Memory B cell (primary cell): ENCODE data around the gene NIPBL.

Source experiments
- ATAC-seq: fragments of 150-1000 bp; cut with Tn5 transposase; 2 replicates; pipeline ENCODE4 v1.10.0; 2021; ENCODE audit warnings: low read depth, mild to moderate bottlenecking, moderate library complexity
- DNase-seq, 2 donors: peaks; one replicate each; pipeline ENCODE4 v3.0.0; 2022; ENCODE audit warnings: low spot score in 2 of 2
- H3K27ac Mint-ChIP-seq: one replicate; pipeline ENCODE4 v1.8.0; 2022; ENCODE audit warnings: mild to moderate bottlenecking, moderate library complexity, mixed read lengths
- H3K27me3 Mint-ChIP-seq: one replicate; pipeline ENCODE4 v1.8.0; 2022; ENCODE audit warnings: mixed read lengths
- H3K36me3 Mint-ChIP-seq: one replicate; pipeline ENCODE4 v1.8.0; 2022; ENCODE audit warnings: mild to moderate bottlenecking, mixed read lengths
- H3K4me1 Mint-ChIP-seq: one replicate; pipeline ENCODE4 v1.8.0; 2022; ENCODE audit warnings: mixed read lengths
- H3K4me3 Mint-ChIP-seq: one replicate; pipeline ENCODE4 v1.8.0; 2022; ENCODE audit warnings: mild to moderate bottlenecking, moderate library complexity, mixed read lengths
- H3K9me3 Mint-ChIP-seq: one replicate; pipeline ENCODE4 v1.8.0; 2022; ENCODE audit warnings: mixed read lengths

NIPBL gene

DNA sequence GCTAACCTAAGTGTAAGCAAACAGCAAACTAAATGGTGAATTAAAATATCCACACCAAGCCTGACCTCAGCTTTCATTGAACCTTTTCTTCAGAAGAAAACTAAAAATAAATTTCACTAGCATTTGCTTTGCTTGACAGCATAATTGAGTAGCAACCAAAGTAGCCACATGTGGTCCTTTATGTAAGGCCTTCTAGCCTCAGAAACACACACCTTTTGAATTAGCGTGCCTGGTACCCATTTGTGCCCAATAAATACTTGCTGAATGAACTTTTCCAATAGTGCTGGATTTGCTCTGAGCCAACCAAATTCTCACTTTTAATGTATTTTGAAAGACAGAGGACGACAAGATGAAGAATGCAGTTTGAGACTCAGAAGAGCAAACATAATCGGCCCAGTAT, 2.1 kb upstream of the NIPBL start:
- peaks cover 28% of the 10 kb centered on the region for H3K4me1 Mint-ChIP-seq
- H3K4me3 Mint-ChIP-seq = peak overlapping the region; percentile 85
- no peaks in the 10 kb centered on the region for H3K27me3 Mint-ChIP-seq
- H3K27ac Mint-ChIP-seq = peak overlapping the region; percentile 95
- no peaks in the 10 kb centered on the region for H3K9me3 Mint-ChIP-seq
- DNase-seq = no peak
- no peak for ATAC-seq
- H3K36me3 Mint-ChIP-seq = peaks cover 2% of the 10 kb centered on the region

DNA sequence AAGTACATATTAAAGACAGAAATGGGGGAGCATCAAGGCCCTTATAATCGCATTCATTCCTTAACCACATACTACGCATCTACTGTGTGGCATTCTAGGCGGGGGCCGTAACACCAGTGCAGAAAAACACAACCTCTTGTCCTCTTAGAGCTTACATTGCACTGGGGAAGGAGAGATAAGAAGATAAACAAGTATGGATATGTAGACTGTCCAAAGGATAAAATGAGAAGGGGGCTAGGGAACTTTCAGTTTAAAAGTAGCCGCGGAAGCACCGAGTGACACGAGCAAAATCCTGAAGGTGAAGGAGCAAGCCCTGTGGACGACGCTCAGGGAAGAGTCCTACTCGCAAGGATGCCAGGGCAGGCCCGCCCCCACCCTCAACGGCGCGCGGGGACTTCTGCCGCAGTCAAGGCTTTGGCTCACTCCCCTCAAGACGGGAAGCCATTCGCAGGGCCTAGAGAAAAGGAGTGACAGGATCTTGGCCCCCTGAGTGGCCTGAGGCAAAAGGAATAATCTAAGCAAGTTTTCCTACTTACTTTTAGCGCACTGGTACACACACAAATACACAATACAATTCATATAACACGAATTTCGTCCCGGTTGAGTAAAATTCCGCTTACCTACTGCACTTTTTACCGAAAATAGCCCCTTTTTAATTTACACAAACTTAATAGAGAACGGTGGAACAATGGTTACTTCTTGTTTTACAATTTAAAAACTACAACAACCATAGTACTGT, 1.3 kb upstream of the NIPBL start:
- Mint-ChIP-seq H3K27me3 (no peaks in the 10 kb centered on the region), H3K27ac (peak overlapping the region; percentile 95), H3K4me1 (peaks cover 27% of the 10 kb centered on the region), H3K36me3 (peaks cover 2% of the 10 kb centered on the region), H3K4me3 (peak overlapping the region; percentile 85), H3K9me3 (no peaks in the 10 kb centered on the region)
- DNase-seq = peak; percentile 18 to 19
- no peak for ATAC-seq

DNA sequence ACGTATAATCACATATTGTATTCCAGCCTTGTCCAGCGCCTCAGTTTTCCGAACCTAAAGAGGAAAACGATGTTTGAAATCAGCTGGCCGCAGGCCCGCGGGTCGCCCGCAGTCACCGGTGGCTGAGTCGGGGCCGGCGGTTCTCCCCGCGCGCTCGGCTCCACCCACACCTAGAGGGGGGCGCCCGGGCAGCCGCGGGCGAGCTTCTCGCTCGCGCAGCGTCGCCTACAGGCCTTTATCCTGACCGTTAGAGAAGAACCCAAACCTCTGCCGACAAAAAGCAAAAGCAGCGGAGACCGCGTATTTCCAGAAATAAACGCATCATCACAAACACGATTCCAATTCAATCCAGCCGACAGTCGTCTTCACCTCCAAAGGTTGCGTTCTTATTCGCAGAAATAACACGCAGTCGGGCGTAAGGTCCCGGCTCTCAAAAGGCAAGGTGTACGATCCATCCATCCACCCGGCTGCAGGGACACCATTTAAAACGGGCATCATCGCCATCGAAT, 725 bp upstream of the NIPBL start:
- no peaks in the 10 kb centered on the region for H3K36me3 Mint-ChIP-seq
- H3K9me3 Mint-ChIP-seq = no peaks in the 10 kb centered on the region
- DNase-seq (peak; percentile 72 to 74), ATAC-seq (peak; percentile 71)
- peaks cover 26% of the 10 kb centered on the region for H3K4me1 Mint-ChIP-seq
- peak overlapping the region; percentile 95 for H3K27ac Mint-ChIP-seq
- no peaks in the 10 kb centered on the region for H3K27me3 Mint-ChIP-seq
- peak overlapping the region; percentile 85 for H3K4me3 Mint-ChIP-seq

GRCh38 chr5:36876965-36877666, 547 bp downstream of the NIPBL start:
- Mint-ChIP-seq H3K4me3 (peak overlapping the region; percentile 85), H3K27ac (peak overlapping the region; percentile 95), H3K27me3 (no peaks in the 10 kb centered on the region), H3K9me3 (no peaks in the 10 kb centered on the region), H3K36me3 (no peaks in the 10 kb centered on the region), H3K4me1 (peaks cover 30% of the 10 kb centered on the region)
- ATAC-seq (peak; percentile 24), DNase-seq (peak; percentile 58 to 63)

DNA sequence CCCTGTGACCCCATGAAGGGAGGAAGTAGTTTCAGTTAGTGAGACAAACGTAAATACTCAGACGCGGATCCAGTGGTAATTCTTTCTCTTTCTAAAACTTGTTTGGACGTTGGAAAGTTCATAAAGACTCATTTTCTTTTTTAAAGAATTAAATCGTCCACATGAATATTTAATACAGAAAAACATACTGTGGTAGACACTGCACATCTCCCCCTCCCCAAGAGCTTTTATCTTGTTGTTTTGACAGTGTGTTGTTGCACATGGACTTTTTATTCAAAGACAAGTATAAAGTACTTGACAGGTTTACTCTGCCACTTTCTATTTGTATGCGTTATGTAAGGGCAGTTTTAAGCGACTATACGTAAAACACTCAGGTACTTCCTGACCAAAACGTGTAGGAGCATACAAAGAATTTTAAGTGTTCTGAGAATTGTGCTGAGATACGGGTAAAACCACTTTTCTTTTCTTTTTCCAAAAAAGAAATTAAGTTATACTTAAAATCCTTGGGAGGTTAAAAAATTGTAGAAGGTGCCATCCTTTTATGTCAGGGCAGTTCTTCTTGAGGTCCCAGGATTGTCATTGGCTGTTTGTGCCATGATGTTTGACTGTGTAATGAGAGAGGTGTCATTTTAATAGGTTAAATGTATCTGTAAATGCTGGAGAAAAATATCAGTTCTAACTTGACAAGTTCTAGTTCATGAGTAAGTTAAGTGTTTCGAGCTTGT, 1.3 kb downstream of the NIPBL start:
- Mint-ChIP-seq H3K4me3 (peak overlapping the region; percentile 85), H3K4me1 (peaks cover 34% of the 10 kb centered on the region), H3K9me3 (no peaks in the 10 kb centered on the region), H3K27ac (peak overlapping the region; percentile 95), H3K27me3 (no peaks in the 10 kb centered on the region), H3K36me3 (no peaks in the 10 kb centered on the region)
- ATAC-seq (no peak), DNase-seq (peak in 1 of 2 donors; percentile 5)

DNA sequence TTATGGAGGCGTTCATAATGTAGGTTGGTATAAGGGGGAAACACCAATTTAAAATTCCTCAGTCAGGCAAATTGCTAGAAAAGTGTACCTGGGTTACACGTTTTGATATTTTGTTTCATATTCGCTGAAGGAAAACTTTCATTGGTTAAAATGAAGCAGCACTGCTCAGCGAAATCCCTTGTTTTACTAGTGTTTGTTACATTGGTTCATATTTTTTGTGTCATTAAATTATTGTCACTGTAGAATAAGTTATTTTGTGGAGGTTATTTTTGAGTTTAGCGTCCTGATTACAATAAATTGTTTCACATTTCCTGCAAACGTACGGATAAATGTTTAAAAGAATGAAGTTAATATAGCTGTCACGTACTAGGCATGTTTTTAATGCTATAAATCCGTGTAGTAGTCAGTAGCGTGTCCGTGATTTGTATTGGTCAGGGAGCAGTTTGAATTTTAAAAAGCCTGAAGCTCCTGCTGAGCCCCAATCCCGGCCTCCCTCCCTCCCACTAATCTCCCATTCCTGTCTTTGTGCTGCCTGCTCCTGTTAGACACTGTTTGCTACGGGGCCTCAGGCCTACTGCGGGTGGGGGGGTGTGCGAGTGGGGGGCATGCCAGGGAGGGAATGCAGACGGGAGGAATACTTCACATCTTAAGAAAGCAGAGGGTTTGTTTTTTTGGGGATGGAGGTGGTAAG, 2.0 kb downstream of the NIPBL start:
- no peak for ATAC-seq
- H3K36me3 Mint-ChIP-seq = no peaks in the 10 kb centered on the region
- H3K4me3 Mint-ChIP-seq = peak overlapping the region; percentile 85
- DNase-seq = no peak
- H3K4me1 Mint-ChIP-seq = peaks cover 34% of the 10 kb centered on the region
- peak overlapping the region; percentile 95 for H3K27ac Mint-ChIP-seq
- H3K27me3 Mint-ChIP-seq = no peaks in the 10 kb centered on the region
- no peaks in the 10 kb centered on the region for H3K9me3 Mint-ChIP-seq

GRCh38 chr5:36879274-36880033, 2.9 kb downstream of the NIPBL start:
- Mint-ChIP-seq H3K27ac (no peak overlapping the region), H3K4me1 (peaks cover 37% of the 10 kb centered on the region), H3K27me3 (no peaks in the 10 kb centered on the region), H3K4me3 (peak overlapping the region; percentile 85), H3K9me3 (no peaks in the 10 kb centered on the region), H3K36me3 (no peaks in the 10 kb centered on the region)
- ATAC-seq (no peak), DNase-seq (no peak)

DNA sequence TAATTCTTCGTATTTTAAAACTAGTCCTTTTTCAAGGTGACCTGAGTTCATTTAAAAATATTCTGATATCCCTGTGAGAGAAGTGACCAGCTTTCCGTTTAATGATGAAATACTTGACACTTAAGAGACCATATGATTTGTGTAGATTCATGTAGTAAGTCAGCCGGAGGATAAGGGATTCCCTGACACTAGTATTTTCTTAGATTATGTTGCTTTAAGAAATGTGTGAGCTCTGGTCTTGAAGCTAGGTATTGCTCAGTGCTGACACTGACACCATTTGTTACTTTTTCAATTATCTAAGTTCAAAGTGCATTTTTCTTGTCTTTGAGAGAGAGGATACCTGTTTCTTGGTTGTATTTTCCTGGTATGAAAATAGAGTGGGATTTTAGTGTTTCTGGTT, 4.2 kb downstream of the NIPBL start:
- no peak for ATAC-seq
- no peak overlapping the region for H3K4me3 Mint-ChIP-seq
- H3K27ac Mint-ChIP-seq = no peak overlapping the region
- no peak for DNase-seq
- H3K4me1 Mint-ChIP-seq = peaks cover 35% of the 10 kb centered on the region
- no peaks in the 10 kb centered on the region for H3K27me3 Mint-ChIP-seq
- H3K36me3 Mint-ChIP-seq = peaks cover 5% of the 10 kb centered on the region
- H3K9me3 Mint-ChIP-seq = no peaks in the 10 kb centered on the region

DNA sequence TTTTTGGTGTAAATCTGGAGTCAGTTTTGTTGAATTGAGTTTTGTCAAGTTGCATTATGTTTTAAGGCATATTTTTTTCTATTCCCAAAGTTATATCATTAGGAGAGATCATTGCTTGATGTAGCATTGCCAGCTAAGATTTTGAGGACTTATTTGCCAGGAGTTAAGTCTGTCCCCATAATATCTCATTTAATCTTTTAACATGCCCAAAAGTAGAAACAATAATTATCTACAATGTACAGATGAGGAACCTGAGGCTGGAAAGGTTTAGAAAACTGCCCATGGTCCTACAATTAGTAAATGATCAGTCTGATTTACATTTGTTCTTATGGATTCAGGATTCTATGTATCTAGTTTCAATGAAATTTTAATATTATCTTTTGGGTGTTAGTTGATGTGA, 4.7 kb downstream of the NIPBL start:
- DNase-seq (no peak), ATAC-seq (no peak)
- Mint-ChIP-seq H3K4me3 (no peak overlapping the region), H3K27ac (peak overlapping the region; percentile 80), H3K4me1 (peaks cover 39% of the 10 kb centered on the region), H3K27me3 (no peaks in the 10 kb centered on the region), H3K36me3 (peaks cover 6% of the 10 kb centered on the region), H3K9me3 (no peaks in the 10 kb centered on the region)

GRCh38 chr5:36881807-36882206, 5.2 kb downstream of the NIPBL start:
- H3K27me3 Mint-ChIP-seq = no peaks in the 10 kb centered on the region
- no peak for DNase-seq
- peak overlapping the region; percentile 30 for H3K4me3 Mint-ChIP-seq
- H3K9me3 Mint-ChIP-seq = no peaks in the 10 kb centered on the region
- peaks cover 42% of the 10 kb centered on the region for H3K4me1 Mint-ChIP-seq
- peaks cover 6% of the 10 kb centered on the region for H3K36me3 Mint-ChIP-seq
- H3K27ac Mint-ChIP-seq = peak overlapping the region; percentile 80
- ATAC-seq = no peak

DNA sequence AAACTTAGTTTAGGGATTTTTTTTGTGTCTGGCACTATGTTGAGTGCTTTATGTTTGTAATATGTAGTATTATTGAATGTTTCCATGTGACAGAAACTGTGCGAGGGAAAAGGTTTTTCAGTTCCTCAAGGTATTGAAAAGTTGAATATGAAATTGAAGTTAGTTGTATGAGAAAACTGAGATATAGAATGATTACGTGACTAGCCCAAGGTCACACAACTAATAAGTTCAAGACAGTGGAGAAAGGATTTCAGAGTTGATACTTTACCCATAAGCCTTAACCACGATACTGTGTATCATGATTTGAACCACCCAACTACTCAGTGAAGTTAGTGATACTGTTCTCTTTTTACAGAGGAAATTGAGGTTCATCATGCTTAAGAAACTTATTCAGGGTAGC, 5.7 kb downstream of the NIPBL start:
- Mint-ChIP-seq H3K27ac (peak overlapping the region; percentile 80), H3K9me3 (no peaks in the 10 kb centered on the region), H3K4me1 (peaks cover 44% of the 10 kb centered on the region), H3K27me3 (no peaks in the 10 kb centered on the region), H3K36me3 (peaks cover 6% of the 10 kb centered on the region), H3K4me3 (peak overlapping the region; percentile 30)
- ATAC-seq (peak; percentile 4), DNase-seq (no peak)

DNA sequence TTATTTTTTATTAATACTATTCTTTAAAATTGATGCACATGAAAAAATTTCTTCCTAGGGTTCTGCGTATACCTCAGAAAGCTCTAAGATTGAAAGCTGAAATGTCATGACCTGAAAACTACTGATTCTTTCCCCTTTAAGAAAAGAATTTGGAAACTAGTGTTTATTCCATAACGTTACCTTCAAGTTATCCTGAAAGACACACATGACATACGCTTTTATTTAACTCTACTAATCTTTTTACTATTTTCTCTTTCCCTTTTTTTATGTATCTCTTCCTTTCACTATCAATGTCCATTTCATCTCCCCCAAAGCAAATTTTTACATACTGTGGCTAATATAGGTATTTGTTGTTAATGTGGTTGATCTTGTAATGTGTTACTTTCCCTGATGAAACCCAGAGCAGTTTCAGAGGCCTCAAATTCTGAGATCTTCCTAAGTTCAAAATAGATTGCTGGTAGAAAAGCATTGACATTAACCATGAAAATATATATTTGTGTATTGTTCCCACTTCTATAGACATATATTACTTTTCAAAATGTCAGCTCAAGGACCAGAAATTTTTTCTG, 7.4 kb downstream of the NIPBL start:
- ATAC-seq (no peak), DNase-seq (no peak)
- Mint-ChIP-seq H3K27ac (no peak overlapping the region), H3K4me1 (peaks cover 44% of the 10 kb centered on the region), H3K27me3 (no peaks in the 10 kb centered on the region), H3K9me3 (no peaks in the 10 kb centered on the region), H3K4me3 (peak overlapping the region; percentile 4), H3K36me3 (peaks cover 8% of the 10 kb centered on the region)

DNA sequence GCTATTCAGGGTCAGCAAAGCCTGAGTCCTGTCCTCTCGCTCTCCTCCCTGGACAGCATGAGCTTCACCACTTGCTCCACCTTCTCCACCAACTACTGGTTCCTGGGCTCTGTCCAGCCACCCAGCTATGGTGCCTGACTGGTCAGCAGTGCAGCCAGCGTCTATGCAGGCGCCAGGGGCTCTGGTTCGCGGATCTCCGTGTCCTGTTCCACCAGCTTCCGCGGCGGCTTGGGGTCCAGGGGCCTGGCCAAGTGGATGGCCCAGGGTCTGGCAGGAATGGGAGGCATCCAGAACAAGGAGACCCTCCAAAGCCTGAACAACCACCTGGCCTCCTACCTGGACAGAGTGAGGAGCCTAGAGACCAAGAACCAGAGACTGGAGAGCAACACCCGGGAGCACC, 8.6 kb downstream of the NIPBL start:
- ATAC-seq = no peak
- Mint-ChIP-seq H3K4me3 (no peak overlapping the region), H3K27me3 (no peaks in the 10 kb centered on the region), H3K9me3 (no peaks in the 10 kb centered on the region), H3K4me1 (peaks cover 46% of the 10 kb centered on the region), H3K36me3 (peaks cover 8% of the 10 kb centered on the region), H3K27ac (no peak overlapping the region)
- no peak for DNase-seq
